Measurements from ENCODE around the gene POLK. TPM values are rescaled to one million over a fixed set of nuclear protein-coding genes. Genes with fewer than 3 reads are reported as not detected.
A peak's percentile ranks its signal among the peaks of the same experiment; 100 is the strongest.
"Not testable (repeated sequence)": the region's sequence is repeated elsewhere in the genome, so short reads cannot be mapped to it uniquely, and the experiment has no call there.

The POLK gene
- total and polyA plus RNA-seq, 2 of the 4 experiments (the other 2 are of a cell fraction): 10.4 to 24.4 TPM

DNA sequence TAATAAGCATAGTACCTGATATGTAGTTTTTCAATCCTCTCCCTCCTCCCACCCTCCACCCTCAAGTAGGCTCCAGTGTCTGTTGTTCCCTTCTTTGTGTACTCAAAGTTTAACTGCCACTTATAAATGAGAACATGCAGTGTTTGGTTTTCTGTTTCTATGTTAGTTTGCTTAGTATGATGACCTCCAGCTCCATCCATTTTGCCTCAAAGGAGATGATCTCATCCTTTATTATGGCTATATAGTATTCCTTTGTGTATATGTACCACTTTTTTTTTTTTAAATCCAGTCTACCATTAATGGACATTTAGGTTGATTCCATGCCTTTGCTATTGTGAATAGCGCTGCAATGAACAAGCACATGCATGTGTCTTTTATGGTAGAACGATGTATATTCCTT lies 20.5 kb downstream of the POLK start:
- ATAC-seq (ENCODE audit: low read depth): no peak

DNA sequence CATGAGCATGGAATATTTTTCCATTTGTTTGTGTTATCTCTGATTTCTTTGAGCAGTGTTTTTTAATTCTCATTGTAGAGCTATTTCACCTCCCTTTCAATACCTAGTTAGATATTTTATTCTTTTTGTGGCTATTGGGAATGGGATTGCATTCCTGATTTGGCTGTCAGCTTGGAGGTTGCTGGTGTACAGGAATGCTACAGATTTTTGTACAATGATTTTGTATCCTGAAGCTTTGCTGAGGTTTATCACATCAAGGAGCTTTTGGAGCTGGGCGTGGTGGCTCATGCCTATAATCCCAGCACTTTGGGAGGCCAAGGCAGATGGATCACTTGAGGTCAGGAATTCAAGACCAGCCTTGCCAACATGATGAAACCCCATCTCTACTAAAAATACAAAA lies 22.0 kb downstream of the POLK start:
- H3K27ac ChIP-seq (ENCODE audit: insufficient read depth, low read length); H2BK120ac ChIP-seq (ENCODE audit: low read depth, low read length); H2BK20ac ChIP-seq (ENCODE audit: low read depth, low read length); H3K56ac ChIP-seq (ENCODE audit: extremely low read depth, insufficient read depth, low read length); H3K4me2 ChIP-seq (ENCODE audit: low read depth, low read length); H3K14ac ChIP-seq (replicated peaks; ENCODE audit: low read depth, low read length); H2AFZ ChIP-seq (replicated peaks; ENCODE audit: low read length, poor library complexity); H2AK5ac ChIP-seq (ENCODE audit: low read depth, low read length); H3K4ac ChIP-seq (ENCODE audit: low read depth, low read length); H4K8ac ChIP-seq (ENCODE audit: low read depth in 2 of 2, low read length in 2 of 2); in situ Hi-C loops (cut with MboI; ENCODE audit: low sequenced_read_pairs); H3K9me3 ChIP-seq (ENCODE audit: control insufficient read depth, insufficient read depth, low read length); H3K4me3 ChIP-seq (ENCODE audit: insufficient read depth, low read depth, low read length); H3K18ac ChIP-seq (ENCODE audit: low read depth, low read length); H4K91ac ChIP-seq (ENCODE audit: insufficient read depth, low read depth, low read length); H4K20me1 ChIP-seq (ENCODE audit: insufficient read depth, low read length); H2BK15ac ChIP-seq (ENCODE audit: low read depth, low read length); intact Hi-C loops (cut with micrococcal nuclease); H3K9ac ChIP-seq (ENCODE audit: low read depth, low read length); H2AK9ac ChIP-seq (replicated peaks; ENCODE audit: low read depth, low read length, poor library complexity); H3K23ac ChIP-seq (ENCODE audit: low read depth, low read length); H4K5ac ChIP-seq (ENCODE audit: low read depth, low read length); POLR2A ChIA-PET (ENCODE audit: unreplicated experiment); H3K4me1 ChIP-seq (ENCODE audit: control insufficient read depth, insufficient read depth, low read length); H3K36me3 ChIP-seq (ENCODE audit: control insufficient read depth, insufficient read depth, low read length); H3K27me3 ChIP-seq (ENCODE audit: control insufficient read depth, insufficient read depth, low read length); dilution Hi-C loops (cut with HindIII; ENCODE audit: low sequenced_read_pairs, unreplicated experiment); BruUV-seq (replicated peaks): not testable (repeated sequence)
- CTCF ChIA-PET: interaction anchor here (0.6 kb wide), 1 partner anchor 87 kb away, joined by 4 read pairs; no protein-coding TSS in a partner anchor
- no CpG with 5 or more reads among the region's 1 CpG for WGBS, 2 experiments (ENCODE audit: extremely low coverage in 2 of 2, insufficient read length in 1 of 2)
- ATAC-seq (ENCODE audit: low read depth) (peak; percentile 78), DNase-seq (peak; percentile 79)
- H3K9me1 ChIP-seq (ENCODE audit: insufficient read depth, low read length): peaks cover 13% of the 10 kb centered on the region
- H3K79me1 ChIP-seq (ENCODE audit: low read depth in 1 of 2, low read length in 2 of 2): peaks cover 20 to 49% of the 10 kb centered on the region in 2 experiments
- H2BK5ac ChIP-seq (ENCODE audit: low read depth, low read length, poor library complexity, severe bottlenecking): peak overlapping the region; percentile 44

More for the DNA sequence above, 20.5 kb downstream of the POLK start:
- no peak overlapping the region for H2BK5ac ChIP-seq (ENCODE audit: low read depth, low read length, poor library complexity, severe bottlenecking)
- TF ChIP-seq FOS (IDR thresholded peaks at IDR 0.05; ENCODE audit: low read depth, low read length) (no peak), MXI1 (IDR thresholded peaks at IDR 0.05; ENCODE audit: borderline replicate concordance, low read depth, low read length) (no peak), POLR2A (IDR thresholded peaks at IDR 0.05; ENCODE audit: low read depth, low read length) (no peak), RAD21 (IDR thresholded peaks at IDR 0.05; ENCODE audit: low read length) (no peak), MAFK (IDR thresholded peaks at IDR 0.05; ENCODE audit: low read depth, low read length) (no peak), RCOR1 (IDR thresholded peaks at IDR 0.05; ENCODE audit: insufficient replicate concordance, low read length) (no peak), MAZ (IDR thresholded peaks at IDR 0.05; ENCODE audit: borderline replicate concordance, low read depth, low read length) (no peak), RFX5 (IDR thresholded peaks at IDR 0.05; ENCODE audit: low read depth, low read length) (no peak), CHD1 (IDR thresholded peaks at IDR 0.05; ENCODE audit: low read depth, low read length) (no peak)
- TF ChIP-seq, protein P1, sequence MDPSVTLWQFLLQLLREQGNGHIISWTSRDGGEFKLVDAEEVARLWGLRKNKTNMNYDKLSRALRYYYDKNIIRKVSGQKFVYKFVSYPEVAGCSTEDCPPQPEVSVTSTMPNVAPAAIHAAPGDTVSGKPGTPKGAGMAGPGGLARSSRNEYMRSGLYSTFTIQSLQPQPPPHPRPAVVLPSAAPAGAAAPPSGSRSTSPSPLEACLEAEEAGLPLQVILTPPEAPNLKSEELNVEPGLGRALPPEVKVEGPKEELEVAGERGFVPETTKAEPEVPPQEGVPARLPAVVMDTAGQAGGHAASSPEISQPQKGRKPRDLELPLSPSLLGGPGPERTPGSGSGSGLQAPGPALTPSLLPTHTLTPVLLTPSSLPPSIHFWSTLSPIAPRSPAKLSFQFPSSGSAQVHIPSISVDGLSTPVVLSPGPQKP (IDR thresholded peaks at IDR 0.05; ENCODE audit: borderline replicate concordance, low read depth, low read length): no peak
- TF ChIP-seq, protein P2, sequence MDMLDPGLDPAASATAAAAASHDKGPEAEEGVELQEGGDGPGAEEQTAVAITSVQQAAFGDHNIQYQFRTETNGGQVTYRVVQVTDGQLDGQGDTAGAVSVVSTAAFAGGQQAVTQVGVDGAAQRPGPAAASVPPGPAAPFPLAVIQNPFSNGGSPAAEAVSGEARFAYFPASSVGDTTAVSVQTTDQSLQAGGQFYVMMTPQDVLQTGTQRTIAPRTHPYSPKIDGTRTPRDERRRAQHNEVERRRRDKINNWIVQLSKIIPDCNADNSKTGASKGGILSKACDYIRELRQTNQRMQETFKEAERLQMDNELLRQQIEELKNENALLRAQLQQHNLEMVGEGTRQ (IDR thresholded peaks at IDR 0.05; ENCODE audit: low read depth, low read length): no peak
- no peak overlapping the region for H2AFZ ChIP-seq (replicated peaks; ENCODE audit: low read length, poor library complexity)
- no peak overlapping the region for H3K4me2 ChIP-seq (ENCODE audit: low read depth, low read length)
- dilution Hi-C loops (cut with HindIII; ENCODE audit: low sequenced_read_pairs, unreplicated experiment) (no loop called here), intact Hi-C loops (cut with micrococcal nuclease) (no loop called here), in situ Hi-C loops (cut with MboI; ENCODE audit: low sequenced_read_pairs) (no loop called here)
- no peak overlapping the region for H3K23ac ChIP-seq (ENCODE audit: low read depth, low read length)
- H3K4me3 ChIP-seq (ENCODE audit: insufficient read depth, low read depth, low read length): no peak overlapping the region
- no peaks in the 10 kb centered on the region for H3K27me3 ChIP-seq (ENCODE audit: control insufficient read depth, insufficient read depth, low read length)
- H2AK9ac ChIP-seq (replicated peaks; ENCODE audit: low read depth, low read length, poor library complexity): no peak overlapping the region
- no peak overlapping the region for H3K56ac ChIP-seq (ENCODE audit: extremely low read depth, insufficient read depth, low read length)
- 0 out of 2 replicates have a peak, but pooled peaks cover 1% of the 10 kb centered on the region for H3K36me3 ChIP-seq (ENCODE audit: control insufficient read depth, insufficient read depth, low read length)
- peaks cover 10% of the 10 kb centered on the region for H3K9me1 ChIP-seq (ENCODE audit: insufficient read depth, low read length)
- no peak overlapping the region for H2AK5ac ChIP-seq (ENCODE audit: low read depth, low read length)
- ChIA-PET CTCF (no interaction called here), POLR2A (ENCODE audit: unreplicated experiment) (no interaction called here)
- H3K9ac ChIP-seq (ENCODE audit: low read depth, low read length): no peak overlapping the region
- H3K4ac ChIP-seq (ENCODE audit: low read depth, low read length): no peak overlapping the region
- no peak overlapping the region for H4K91ac ChIP-seq (ENCODE audit: insufficient read depth, low read depth, low read length)
- H3K4me1 ChIP-seq (ENCODE audit: control insufficient read depth, insufficient read depth, low read length): peaks cover 3% of the 10 kb centered on the region; the same call in 1 of the 2 replicates
- no peak overlapping the region for H3K18ac ChIP-seq (ENCODE audit: low read depth, low read length)
- peaks cover 9% of the 10 kb centered on the region for H4K20me1 ChIP-seq (ENCODE audit: insufficient read depth, low read length)
- H4K5ac ChIP-seq (ENCODE audit: low read depth, low read length): no peak overlapping the region
- H2BK20ac ChIP-seq (ENCODE audit: low read depth, low read length): no peak overlapping the region
- H4K8ac ChIP-seq (ENCODE audit: low read depth in 2 of 2, low read length in 2 of 2): no peak overlapping the region
- H2BK120ac ChIP-seq (ENCODE audit: low read depth, low read length): no peak overlapping the region
- no peak overlapping the region for H2BK15ac ChIP-seq (ENCODE audit: low read depth, low read length)
- no peak overlapping the region for H3K27ac ChIP-seq (ENCODE audit: insufficient read depth, low read length)
- no peak overlapping the region for H3K14ac ChIP-seq (replicated peaks; ENCODE audit: low read depth, low read length)
- BruUV-seq (replicated peaks): no TSS peak
- DNase-seq: no peak
- H3K9me3 ChIP-seq (ENCODE audit: control insufficient read depth, insufficient read depth, low read length): peaks cover 3% of the 10 kb centered on the region; the same call in 1 of the 2 replicates
- no CpG with 5 or more reads among the region's 2 CpGs for WGBS, 2 experiments (ENCODE audit: extremely low coverage in 2 of 2, insufficient read length in 1 of 2)
- H3K79me1 ChIP-seq (ENCODE audit: low read depth in 1 of 2, low read length in 2 of 2): peaks cover 26 to 47% of the 10 kb centered on the region in 2 experiments
